HL-60 (cell line): ENCODE measurements around the gene CFL2.
"Not testable (repeated sequence)": the region's sequence is repeated elsewhere in the genome, so short reads cannot be mapped to it uniquely, and the experiment has no call there.

Experiments used
- DNase-seq, 2 experiments: peaks; one replicate each; pipeline ENCODE4 v3.0.0-alpha.2; 2010 to 2020; ENCODE audit warnings: low read depth in 1 of 2, low spot score in 1 of 2
- H3K27ac ChIP-seq: fragments of 250-450 bp; sonication (Bioruptor Pico); replicated peaks from 2 replicates; pipeline ENCODE4 v1.5.1; 2020; ENCODE audit warnings: mild to moderate bottlenecking, moderate library complexity
- H3K27me3 ChIP-seq: fragments of 250-450 bp; sonication (Bioruptor Pico); 2 replicates; pipeline ENCODE4 v1.5.1; 2021; ENCODE audit warnings: mild to moderate bottlenecking, moderate library complexity; ENCODE audit not compliant: insufficient read depth, poor library complexity, severe bottlenecking
- H3K4me3 ChIP-seq: replicated peaks from 2 replicates; pipeline ENCODE4 v1.5.1; 2011; ENCODE audit warnings: mild to moderate bottlenecking, control low read depth, low read length; ENCODE audit not compliant: insufficient read depth
- CTCF ChIP-seq: IDR thresholded peaks from one replicate; pipeline ENCODE4 v1.5.1; 2011; ENCODE audit warnings: low read length, control low read depth, inconsistent platforms; ENCODE audit not compliant: insufficient read depth
- GABPA ChIP-seq: IDR thresholded peaks from 2 replicates; pipeline ENCODE4 v1.6.1; 2012; ENCODE audit warnings: low read depth
- POLR2AphosphoS5 ChIP-seq: IDR thresholded peaks from 2 replicates; pipeline ENCODE4 v1.6.1; 2012; ENCODE audit warnings: low read depth
- REST ChIP-seq: IDR thresholded peaks from 2 replicates; pipeline ENCODE4 v1.6.1; 2012; ENCODE audit warnings: low read depth; ENCODE audit not compliant: insufficient replicate concordance
- SPI1 ChIP-seq: IDR thresholded peaks from 2 replicates; pipeline ENCODE4 v1.6.1; 2012; ENCODE audit warnings: low read depth, mild to moderate bottlenecking, borderline replicate concordance

Gene CFL2

GRCh38 chr14:34742270-34743115 lies 28.1 kb upstream of the CFL2 start:
- peak; percentile 27 to 77 for DNase-seq
- Histone ChIP-seq H3K4me3 (no peak overlapping the region), H3K27ac (peak overlapping the region; percentile 52), H3K27me3 (no peaks in the 10 kb centered on the region)
- TF ChIP-seq SPI1: no peak
- no peak for TF ChIP-seq REST
- TF ChIP-seq GABPA: no peak
- TF ChIP-seq POLR2AphosphoS5: no peak
- TF ChIP-seq CTCF: no peak

GRCh38 chr14:34741840-34742239 lies 27.4 kb upstream of the CFL2 start:
- Histone ChIP-seq H3K27ac (no peak overlapping the region; the same call in 1 of the 2 replicates), H3K4me3 (no peak overlapping the region), H3K27me3 (no peaks in the 10 kb centered on the region)
- TF ChIP-seq REST (no peak), POLR2AphosphoS5 (no peak), CTCF (no peak), GABPA (no peak), SPI1 (no peak)
- DNase-seq: no peak

- not testable (repeated sequence) for H3K27me3 ChIP-seq, H3K27ac ChIP-seq, DNase-seq, H3K4me3 ChIP-seq
Observed at GRCh38 chr14:34740139-34740538, 25.7 kb upstream of the CFL2 start.

GRCh38 chr14:34737079-34737478 lies 22.7 kb upstream of the CFL2 start:
- not testable (repeated sequence) for DNase-seq, H3K27ac ChIP-seq, H3K27me3 ChIP-seq, H3K4me3 ChIP-seq

- TF ChIP-seq SPI1 (no peak), GABPA (no peak), POLR2AphosphoS5 (no peak), CTCF (no peak), REST (no peak)
- DNase-seq: no peak
- no peak overlapping the region for H3K27ac ChIP-seq
Observed at GRCh38 chr14:34733245-34733644, 18.9 kb upstream of the CFL2 start.

More at GRCh38 chr14:34733245-34733644, 18.9 kb upstream of the CFL2 start:
- no peaks in the 10 kb centered on the region for H3K27me3 ChIP-seq
- no peak overlapping the region for H3K4me3 ChIP-seq
